ENCODE measurements around the gene LIMK1. TPM values are rescaled to one million over a fixed set of nuclear protein-coding genes. Genes with fewer than 3 reads are reported as not detected.

LIMK1 gene
- total RNA-seq, 1 experiment from 2014 or later = 63.8 TPM

GRCh38 chr7:74103219-74103772 is 19.7 kb downstream of the LIMK1 start:
- Mint-ChIP-seq H3K27me3 (ENCODE audit: low read depth) (no peaks in the 10 kb centered on the region), H3K27ac (peak overlapping the region in 2 of 3 experiments; percentile 13 to 29; a peak in 1 of 7 replicates), H3K4me1 (peaks cover 0 to under 1% of the 10 kb centered on the region in 2 experiments; a peak in 1 of 4 replicates), H3K9me3 (no peaks in the 10 kb centered on the region), H3K4me3 (no peak overlapping the region), H3K36me3 (ENCODE audit: insufficient read depth in 1 of 3, low read depth in 3 of 3) (peaks cover 25 to 74% (median 61%) of the 10 kb centered on the region in 3 experiments; a peak in 6 of 7 replicates)
- no peak overlapping the region for H3T11ph ChIP-seq (ENCODE audit: low read length)
- WGBS (ENCODE audit: extremely low coverage, insufficient read length, low lambda C conversion rate) = no CpG with 5 or more reads among the region's 6 CpGs
- no peak overlapping the region for H3K18ac ChIP-seq (ENCODE audit: insufficient read length, low read depth, low read length)
- H2AK5ac ChIP-seq (ENCODE audit: insufficient read length, low read length) = no peak overlapping the region
- no peaks in the 10 kb centered on the region for H4K20me1 ChIP-seq (ENCODE audit: control insufficient read depth, insufficient read depth, insufficient read length)
- no peaks in the 10 kb centered on the region for H3K9me3 ChIP-seq (ENCODE audit: control insufficient read depth, low read depth, low read length)
- no peak overlapping the region for H2BK15ac ChIP-seq (ENCODE audit: low read depth, low read length)
- H4K5ac ChIP-seq (ENCODE audit: insufficient read length, low read depth, low read length) = no peak overlapping the region
- H3K9ac ChIP-seq (ENCODE audit: extremely low read depth, insufficient read length, low read length) = no peak overlapping the region
- no peaks in the 10 kb centered on the region for H3K4me1 ChIP-seq (ENCODE audit: insufficient read depth, low read length)
- H3K56ac ChIP-seq (ENCODE audit: insufficient read length, low read depth, low read length) = no peak overlapping the region
- H3K14ac ChIP-seq (ENCODE audit: insufficient read depth, low read length) = no peak overlapping the region
- no peak overlapping the region for H2BK20ac ChIP-seq (ENCODE audit: low read depth, low read length, poor library complexity, severe bottlenecking)
- no peak overlapping the region for H4K8ac ChIP-seq (replicated peaks; ENCODE audit: insufficient read length, low read depth, low read length)
- H3K23ac ChIP-seq (ENCODE audit: insufficient read length, low read depth, low read length) = no peak overlapping the region
- H3K4ac ChIP-seq (ENCODE audit: low read depth, low read length) = no peak overlapping the region
- no peak overlapping the region for H2BK12ac ChIP-seq (ENCODE audit: insufficient read length, low read depth, low read length)
- H3K27ac ChIP-seq (ENCODE audit: insufficient read length, low read depth, low read length) = no peak overlapping the region
- TF ChIP-seq CTCF (conservative IDR thresholded peaks at IDR 0.05) = no peak
- no peak overlapping the region for H3K4me2 ChIP-seq (ENCODE audit: insufficient read depth, insufficient read length, low read length)
- H2AFZ ChIP-seq (ENCODE audit: low read length) = no peak overlapping the region
- H2BK120ac ChIP-seq (ENCODE audit: low read depth, low read length, poor library complexity, severe bottlenecking) = no peak overlapping the region
- no peak for DNase-seq
- no peaks in the 10 kb centered on the region for H3K79me1 ChIP-seq (ENCODE audit: insufficient read depth, low read depth, low read length, poor library complexity, severe bottlenecking)
- no peak overlapping the region for H2BK5ac ChIP-seq (ENCODE audit: insufficient read length, low read length)
- no peaks in the 10 kb centered on the region for H3K79me2 ChIP-seq (ENCODE audit: insufficient read depth, low read length)
- H3K27me3 ChIP-seq (ENCODE audit: insufficient read depth, low read length) = no peaks in the 10 kb centered on the region
- H3K23me2 ChIP-seq (ENCODE audit: insufficient read length, low read depth, low read length, poor library complexity, severe bottlenecking) = no peaks in the 10 kb centered on the region
- no peak overlapping the region for H4K91ac ChIP-seq (ENCODE audit: insufficient read length, low read depth, low read length)
